HG02623 (cell line): ENCODE results near the gene ST7L.
"Not testable (repeated sequence)": the region's sequence is repeated elsewhere in the genome, so short reads cannot be mapped to it uniquely, and the experiment has no call there.

Source experiments
- ATAC-seq: cut with Tn5 transposase; IDR thresholded peaks from one replicate; pipeline ENCODE4 v1.9.1; 2021; ENCODE audit warnings: moderate library complexity; ENCODE audit not compliant: unreplicated experiment

ST7L gene

DNA sequence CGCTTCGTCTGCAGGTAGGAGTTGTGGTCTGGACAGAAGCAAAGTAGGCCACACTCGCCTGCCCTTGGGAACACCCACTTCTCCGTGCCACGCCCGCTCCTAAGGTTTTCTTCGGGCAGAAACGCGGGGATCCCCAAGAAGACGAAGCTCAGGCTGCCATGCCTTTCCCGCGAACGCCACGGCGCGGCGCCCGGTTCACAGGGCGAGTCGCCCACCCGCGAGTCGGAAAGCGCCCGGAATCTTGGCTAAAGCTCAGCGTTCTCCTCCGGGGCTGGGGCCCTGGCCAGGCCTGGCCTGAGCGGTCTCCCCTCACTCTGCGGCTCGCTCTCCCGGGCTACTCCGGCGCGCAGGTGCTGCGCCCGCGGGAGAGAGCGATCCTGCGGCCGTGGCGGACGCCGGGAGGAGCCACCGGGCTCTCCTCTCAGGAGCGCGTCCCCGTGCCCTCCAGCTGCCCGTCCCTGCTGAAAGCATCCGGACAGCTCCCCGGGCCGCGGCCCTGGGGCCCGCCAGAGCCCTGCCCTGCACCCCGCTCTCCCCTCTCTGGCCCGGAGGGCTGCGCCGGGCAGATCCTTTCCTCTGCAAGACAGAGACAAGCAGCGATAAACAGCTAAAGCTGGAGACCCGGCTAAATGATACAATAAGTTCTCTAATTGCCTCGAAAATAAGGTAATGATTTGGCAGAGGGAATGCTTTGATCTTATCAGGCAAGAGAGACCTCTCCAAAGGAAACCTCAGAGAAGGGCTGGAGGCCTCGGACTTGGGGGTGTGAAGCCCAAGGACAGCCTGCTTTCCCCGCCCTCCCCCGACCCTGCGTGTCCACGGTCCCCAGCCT lies 116.9 kb downstream of the ST7L start:
- ATAC-seq: peak; percentile 59

GRCh38 chr1:112496290-112496689 lies 122.7 kb downstream of the ST7L start:
- ATAC-seq: no peak

GRCh38 chr1:112493351-112493750 lies 125.6 kb downstream of the ST7L start:
- no peak for ATAC-seq

GRCh38 chr1:112492076-112492475 lies 126.9 kb downstream of the ST7L start:
- ATAC-seq: no peak

DNA sequence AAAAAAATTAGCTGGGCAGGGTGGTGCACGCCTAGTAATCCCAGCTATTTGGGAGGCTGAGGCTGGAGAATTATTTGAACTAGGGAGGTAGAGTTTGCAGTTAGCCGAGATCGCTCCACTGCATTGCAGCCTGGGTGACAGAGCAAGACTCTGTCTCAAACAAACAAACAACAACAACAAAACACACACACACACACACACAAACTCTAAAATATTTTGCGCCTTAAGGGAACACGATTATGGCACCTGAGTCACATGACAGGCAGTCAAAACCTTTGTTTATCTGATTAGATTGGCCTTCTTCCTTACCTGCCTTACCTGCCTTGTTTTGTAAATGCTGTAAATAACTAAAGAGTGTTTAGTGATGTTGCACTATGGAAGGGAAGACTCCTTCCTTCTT lies 130.8 kb downstream of the ST7L start:
- ATAC-seq: no peak

DNA sequence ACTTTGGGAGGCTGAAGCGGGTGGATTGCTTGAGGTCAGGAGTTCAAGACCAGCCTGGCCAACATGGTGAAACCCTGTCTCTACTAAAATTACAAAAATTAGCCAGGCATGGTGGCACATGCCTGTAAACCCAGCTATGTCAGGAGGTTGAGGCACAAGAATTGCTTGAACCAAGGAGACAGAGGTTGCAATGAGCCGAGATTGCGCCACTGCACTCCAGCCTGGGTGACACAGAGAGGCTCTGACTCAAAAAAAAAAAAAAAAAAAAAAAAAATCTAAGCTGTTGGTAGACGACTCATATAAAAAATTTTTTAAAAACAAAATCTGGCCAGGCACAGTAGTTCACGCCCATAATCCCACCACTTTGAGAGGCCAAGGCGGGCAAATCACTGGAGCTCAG lies 131.3 kb downstream of the ST7L start:
- ATAC-seq: not testable (repeated sequence)

- not testable (repeated sequence) for ATAC-seq
Observed at GRCh38 chr1:112486063-112486462, 132.9 kb downstream of the ST7L start.

GRCh38 chr1:112478314-112478713 lies 140.6 kb downstream of the ST7L start:
- ATAC-seq: no peak

- ATAC-seq: no peak
Observed at GRCh38 chr1:112477550-112477949, 141.4 kb downstream of the ST7L start.
